Aorta (tissue), 5 donors: ENCODE data around the gene CCL1. TPM values are rescaled to one million over a fixed set of nuclear protein-coding genes. Genes with fewer than 3 reads are reported as not detected.

ENCODE experiments used
- ATAC-seq: fragments of 200-7000 bp; cut with Tn5 transposase; one replicate; pipeline ENCODE4 v1.9.1; 2022; ENCODE audit warnings: moderate library complexity; ENCODE audit not compliant: low FRiP score
- DNase-seq, 2 donors: peaks; one replicate each; pipeline ENCODE4 v3.0.0-alpha.2; 2020
- H3K27ac ChIP-seq, 2 donors: one replicate each; pipeline ENCODE4 v1.5.1; 2013; ENCODE audit warnings: low read length in 2 of 2, mild to moderate bottlenecking in 2 of 2, moderate library complexity in 2 of 2, control low read depth in 1 of 2, inconsistent platforms in 1 of 2, low read depth in 1 of 2
- H3K27me3 ChIP-seq, 2 donors: one replicate each; pipeline ENCODE4 v1.6.1; 2013; ENCODE audit warnings: control low read depth in 1 of 2, low read length in 1 of 2, mild to moderate bottlenecking in 1 of 2, moderate library complexity in 1 of 2; ENCODE audit not compliant: insufficient read depth in 2 of 2, control insufficient read depth in 1 of 2
- H3K36me3 ChIP-seq, 2 donors: one replicate each; pipeline ENCODE4 v1.6.1; 2013; ENCODE audit warnings: control low read depth in 1 of 2, low read length in 1 of 2, mild to moderate bottlenecking in 1 of 2; ENCODE audit not compliant: insufficient read depth in 2 of 2, control insufficient read depth in 1 of 2
- H3K4me1 ChIP-seq, 2 donors: one replicate each; pipeline ENCODE4 v1.6.1; 2013; ENCODE audit warnings: low read length in 2 of 2, control low read depth in 1 of 2, mild to moderate bottlenecking in 1 of 2, moderate library complexity in 1 of 2; ENCODE audit not compliant: insufficient read depth in 2 of 2, control insufficient read depth in 1 of 2
- H3K4me3 ChIP-seq, 2 donors: one replicate each; pipeline ENCODE4 v1.5.1; 2013; ENCODE audit warnings: low read length in 2 of 2, control low read depth in 1 of 2, mild to moderate bottlenecking in 1 of 2
- H3K9me3 ChIP-seq: one replicate; pipeline ENCODE4 v1.6.1; 2013; ENCODE audit warnings: mild to moderate bottlenecking, low read length; ENCODE audit not compliant: control insufficient read depth
- WGBS, 2 donors: extraction: QIAGEN DNeasy Blood & Tissue Kit; methylation state at CpG; one replicate each; pipeline ENCODE4 v1.1.7; 2013; 5-methylcytosine and 5-hydroxymethylcytosine counted together
- intact Hi-C, 2 donors: fragments of 100-400 bp; cut with DNase I; formaldehyde crosslinking; loops; one replicate each; pipeline versions ENCODE4 v1.14.2 to v1.15.0; 2022
- long read RNA-seq, 2 donors: library from polyadenylated mRNA; unstranded; transcript quantifications; one replicate each; pipeline ENCODE4 v2.0.0, GENCODE V29; 2020 to 2021
- polyA plus RNA-seq, 2 donors: library from polyadenylated mRNA; stranded (reverse); fragments of 200-250 nt; gene quantifications; one replicate each; pipeline ENCODE4 v1.2.3, GENCODE V29; 2013
- total RNA-seq, 2 donors: library from RNA; stranded (reverse); fragmentation: NEBNext Ultra II Directional; extraction: Animal tissue kit (Norgen Biotek cat#: 25700); gene quantifications; one replicate each; pipeline ENCODE4 v1.2.1, GENCODE V29; 2021
- donor health status: healthy with polysubstance abuse.
- donor health status: Bipolar disorder and iron deficiency.
- donor health status: DM: no; HTN: no; CAD: no.
- donor health status: DM: no; HTN: no; CAD: no.
- donor health status: DM: yes; HTN: yes; CAD: no.

Gene CCL1
- total RNA-seq: not detected
- not detected for polyA plus RNA-seq
- long read RNA-seq, donor 1: 0 reads
- long read RNA-seq, donor 2: 0 reads

- no peaks in the 10 kb centered on the region for H3K4me1 ChIP-seq
- ATAC-seq (no peak), DNase-seq (no peak)
- no peaks in the 10 kb centered on the region for H3K36me3 ChIP-seq
- H3K4me3 ChIP-seq: no peak within 1 kb of the TSS
- H3K27me3 ChIP-seq: no peaks in the 10 kb centered on the region
- WGBS, 2 donors: 31 to 32% methylated on average over 5 of the region's 5 CpGs
- H3K27ac ChIP-seq: no peak within 1 kb of the TSS
- intact Hi-C loops: no loop called here
- no peaks in the 10 kb centered on the region for H3K9me3 ChIP-seq
Measured at GRCh38 chr17:34363183-34363661, at the start of gene CCL1. CCL1 (minus strand) TSS chr17:34363233; CDS start chr17:34363161, 72 bp downstream.

- Histone ChIP-seq H3K36me3 (no peaks in the 10 kb centered on the region), H3K27me3 (peaks cover 0 to 2% of the 10 kb centered on the region in 2 donors), H3K27ac (no peak overlapping the region), H3K9me3 (no peaks in the 10 kb centered on the region), H3K4me3 (no peak overlapping the region), H3K4me1 (no peaks in the 10 kb centered on the region)
- DNase-seq (no peak), ATAC-seq (no peak)
- intact Hi-C loops: no loop called here
- WGBS, 2 donors: 40 to 48% methylated on average over 7 of the region's 7 CpGs
Measured at GRCh38 chr17:34412534-34412933, 49.5 kb upstream of the CCL1 start.

GRCh38 chr17:34411646-34412421, 48.8 kb upstream of the CCL1 start:
- Histone ChIP-seq H3K27me3 (peaks cover 0 to 2% of the 10 kb centered on the region in 2 donors), H3K27ac (no peak overlapping the region), H3K4me3 (no peak overlapping the region), H3K36me3 (no peaks in the 10 kb centered on the region), H3K4me1 (no peaks in the 10 kb centered on the region), H3K9me3 (no peaks in the 10 kb centered on the region)
- no peak for DNase-seq
- intact Hi-C loops: no loop called here
- ATAC-seq: no peak
- 18 to 27% methylated on average over 5 of the region's 5 CpGs for WGBS, 2 donors

GRCh38 chr17:34409352-34409751, 46.3 kb upstream of the CCL1 start:
- no peak overlapping the region for H3K4me3 ChIP-seq
- intact Hi-C loops: no loop called here
- H3K36me3 ChIP-seq: no peaks in the 10 kb centered on the region
- 64 to 83% methylated on average over 4 of the region's 4 CpGs for WGBS, 2 donors
- peaks cover 0 to 2% of the 10 kb centered on the region in 2 donors for H3K27me3 ChIP-seq
- no peaks in the 10 kb centered on the region for H3K4me1 ChIP-seq
- ATAC-seq (no peak), DNase-seq (no peak)
- no peaks in the 10 kb centered on the region for H3K9me3 ChIP-seq
- no peak overlapping the region for H3K27ac ChIP-seq

- Histone ChIP-seq H3K9me3 (no peaks in the 10 kb centered on the region), H3K27ac (no peak overlapping the region), H3K4me1 (no peaks in the 10 kb centered on the region), H3K36me3 (no peaks in the 10 kb centered on the region), H3K27me3 (peaks cover 0 to 2% of the 10 kb centered on the region in 2 donors), H3K4me3 (no peak overlapping the region)
- ATAC-seq (no peak), DNase-seq (no peak)
- intact Hi-C loops: no loop called here
- WGBS, 2 donors: 87 to 91% methylated on average over 1 of the region's 1 CpG
Measured at GRCh38 chr17:34408439-34408838, 45.4 kb upstream of the CCL1 start.

- Histone ChIP-seq H3K27me3 (peaks cover 0 to 2% of the 10 kb centered on the region in 2 donors), H3K4me3 (no peak overlapping the region), H3K27ac (no peak overlapping the region), H3K9me3 (no peaks in the 10 kb centered on the region), H3K4me1 (no peaks in the 10 kb centered on the region), H3K36me3 (no peaks in the 10 kb centered on the region)
- 78 to 83% methylated on average over 6 of the region's 6 CpGs for WGBS, 2 donors
- ATAC-seq: no peak
- intact Hi-C loops: no loop called here
- DNase-seq: no peak
Measured at GRCh38 chr17:34406226-34406625, 43.2 kb upstream of the CCL1 start.

- no peaks in the 10 kb centered on the region for H3K4me1 ChIP-seq
- ATAC-seq: no peak
Measured at GRCh38 chr17:34403006-34403405, 40.0 kb upstream of the CCL1 start.

GRCh38 chr17:34401165-34401564, 38.1 kb upstream of the CCL1 start:
- Histone ChIP-seq H3K27ac (no peak overlapping the region), H3K4me1 (no peaks in the 10 kb centered on the region), H3K36me3 (no peaks in the 10 kb centered on the region), H3K27me3 (no peaks in the 10 kb centered on the region), H3K9me3 (no peaks in the 10 kb centered on the region), H3K4me3 (no peak overlapping the region)
- ATAC-seq: no peak
- DNase-seq: no peak
- intact Hi-C loops: no loop called here
- 80 to 82% methylated on average over 5 of the region's 5 CpGs for WGBS, 2 donors

More at GRCh38 chr17:34403006-34403405, 40.0 kb upstream of the CCL1 start:
- intact Hi-C loops: no loop called here
- Histone ChIP-seq H3K27ac (no peak overlapping the region), H3K4me3 (no peak overlapping the region), H3K9me3 (no peaks in the 10 kb centered on the region), H3K27me3 (no peaks in the 10 kb centered on the region), H3K36me3 (no peaks in the 10 kb centered on the region)
- no peak for DNase-seq
- WGBS, 2 donors: 65 to 69% methylated on average over 4 of the region's 4 CpGs

GRCh38 chr17:34400301-34400931, 37.4 kb upstream of the CCL1 start:
- intact Hi-C loops: no loop called here
- Histone ChIP-seq H3K36me3 (no peaks in the 10 kb centered on the region), H3K27me3 (no peaks in the 10 kb centered on the region), H3K9me3 (no peaks in the 10 kb centered on the region), H3K27ac (no peak overlapping the region), H3K4me1 (no peaks in the 10 kb centered on the region), H3K4me3 (no peak overlapping the region)
- DNase-seq (no peak), ATAC-seq (no peak)
- WGBS, 2 donors: 62 to 67% methylated on average over 10 of the region's 10 CpGs
